Measurements from ENCODE around the gene MPPE1.

Gene MPPE1

DNA sequence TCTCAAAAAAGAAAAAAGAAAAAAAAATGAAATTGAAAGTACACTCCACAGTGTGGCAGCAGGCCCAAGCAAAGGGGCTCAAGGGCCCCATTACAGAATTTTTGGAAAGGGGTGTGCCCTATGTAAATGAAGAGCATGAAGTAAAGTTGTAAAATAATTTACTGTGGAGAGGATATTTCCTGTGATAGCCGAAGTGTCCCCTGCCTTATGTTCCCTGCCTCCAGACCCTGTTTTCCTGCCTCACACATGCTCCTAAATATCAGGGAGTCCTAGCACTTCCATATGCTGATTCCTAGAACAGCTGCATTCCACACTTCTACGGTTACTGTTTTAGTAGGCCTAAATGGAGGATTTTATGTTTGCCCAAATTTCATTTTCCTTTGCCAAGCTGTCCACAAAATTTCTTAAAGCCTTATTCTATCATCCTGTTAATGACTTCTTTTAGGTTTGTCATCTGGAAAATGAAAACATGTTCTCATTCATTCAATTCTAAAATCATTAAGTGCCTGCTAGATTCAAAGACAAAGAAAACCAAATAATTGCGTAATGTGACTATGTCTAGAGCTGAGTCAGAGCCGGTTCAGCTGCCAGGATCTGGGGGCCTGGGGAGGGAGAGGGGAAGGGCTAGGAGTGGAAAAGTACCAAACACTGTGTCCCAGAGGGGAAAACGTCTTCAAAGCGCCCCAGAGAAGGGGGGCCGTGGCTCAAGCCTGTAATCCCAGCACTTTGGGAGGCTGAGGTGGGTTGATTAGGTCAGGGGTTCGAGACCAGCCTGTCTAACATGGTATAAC is 47.3 kb upstream of the MPPE1 start:
- no peak overlapping the region for H3K4me3 ChIP-seq (ENCODE audit: low read length)
- no peak overlapping the region for H3K9ac ChIP-seq (ENCODE audit: low read length)
- H3K27ac ChIP-seq (ENCODE audit: low read length): no peak overlapping the region
- no peaks in the 10 kb centered on the region for H4K20me1 ChIP-seq (ENCODE audit: insufficient read depth, low read length)
- H3K36me3 ChIP-seq (replicated peaks; ENCODE audit: low read depth, low read length): peaks cover 3% of the 10 kb centered on the region
- no peak overlapping the region for H2AFZ ChIP-seq (ENCODE audit: low read depth, low read length)
- H3K79me2 ChIP-seq (ENCODE audit: low read length): no peaks in the 10 kb centered on the region
- no peaks in the 10 kb centered on the region for H3K4me1 ChIP-seq (ENCODE audit: low read length)
- H3K4me2 ChIP-seq (ENCODE audit: low read length): no peak overlapping the region
- TF ChIP-seq EZH2phosphoT487 (IDR thresholded peaks at IDR 0.05; ENCODE audit: low read depth) (no peak), CTCF (IDR thresholded peaks at IDR 0.05; ENCODE audit: low read depth, low read length) (no peak)
- H3K9me3 ChIP-seq (ENCODE audit: insufficient read depth, low read length): 0 out of 2 replicates have a peak, but pooled peaks cover 8% of the 10 kb centered on the region
- H3K27me3 ChIP-seq (ENCODE audit: low read depth, low read length): no peaks in the 10 kb centered on the region

DNA sequence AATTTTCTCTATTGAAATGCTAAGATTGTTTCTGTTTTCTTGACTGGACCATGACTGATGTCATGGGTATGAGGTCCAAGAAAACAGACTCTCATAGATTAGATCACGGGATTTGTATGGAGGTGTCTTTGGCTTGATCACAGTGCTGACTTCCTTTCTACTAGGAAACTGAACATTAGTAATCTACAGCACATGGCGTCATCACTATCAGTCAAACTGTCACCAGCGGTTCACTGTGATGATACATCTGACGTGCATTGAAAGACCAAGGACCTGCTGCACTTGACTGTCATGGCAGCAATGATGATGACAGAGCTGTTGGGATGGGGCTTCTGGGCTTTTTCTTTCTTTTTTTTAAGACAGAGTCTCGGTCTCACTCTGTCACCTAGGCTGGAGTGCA is 45.0 kb upstream of the MPPE1 start:
- H3K4me3 ChIP-seq (ENCODE audit: low read length): no peak overlapping the region
- no peak overlapping the region for H2AFZ ChIP-seq (ENCODE audit: low read depth, low read length)
- H3K9me3 ChIP-seq (ENCODE audit: insufficient read depth, low read length): 0 out of 2 replicates have a peak, but pooled peaks cover 8% of the 10 kb centered on the region
- H4K20me1 ChIP-seq (ENCODE audit: insufficient read depth, low read length): no peaks in the 10 kb centered on the region
- H3K9ac ChIP-seq (ENCODE audit: low read length): no peak overlapping the region
- no peaks in the 10 kb centered on the region for H3K79me2 ChIP-seq (ENCODE audit: low read length)
- H3K4me1 ChIP-seq (ENCODE audit: low read length): no peaks in the 10 kb centered on the region
- no peak overlapping the region for H3K27ac ChIP-seq (ENCODE audit: low read length)
- no peak overlapping the region for H3K4me2 ChIP-seq (ENCODE audit: low read length)
- TF ChIP-seq CTCF (IDR thresholded peaks at IDR 0.05; ENCODE audit: low read depth, low read length) (no peak), EZH2phosphoT487 (IDR thresholded peaks at IDR 0.05; ENCODE audit: low read depth) (no peak)
- no peaks in the 10 kb centered on the region for H3K27me3 ChIP-seq (ENCODE audit: low read depth, low read length)
- peaks cover 3% of the 10 kb centered on the region for H3K36me3 ChIP-seq (replicated peaks; ENCODE audit: low read depth, low read length)

- Histone ChIP-seq H3K79me2 (ENCODE audit: low read length) (no peaks in the 10 kb centered on the region), H4K20me1 (ENCODE audit: insufficient read depth, low read length) (no peaks in the 10 kb centered on the region), H3K27me3 (ENCODE audit: low read depth, low read length) (no peaks in the 10 kb centered on the region), H3K27ac (ENCODE audit: low read length) (no peak overlapping the region), H3K4me3 (ENCODE audit: low read length) (no peak overlapping the region), H3K4me2 (ENCODE audit: low read length) (no peak overlapping the region), H3K4me1 (ENCODE audit: low read length) (no peaks in the 10 kb centered on the region), H3K36me3 (replicated peaks; ENCODE audit: low read depth, low read length) (no peaks in the 10 kb centered on the region), H3K9ac (ENCODE audit: low read length) (no peak overlapping the region), H3K9me3 (ENCODE audit: insufficient read depth, low read length) (no peaks in the 10 kb centered on the region), H2AFZ (ENCODE audit: low read depth, low read length) (no peak overlapping the region)
- TF ChIP-seq CTCF (IDR thresholded peaks at IDR 0.05; ENCODE audit: low read depth, low read length) (no peak), EZH2phosphoT487 (IDR thresholded peaks at IDR 0.05; ENCODE audit: low read depth) (no peak)
Measured at GRCh38 chr18:11951390-11951851, 43.3 kb upstream of the MPPE1 start.

GRCh38 chr18:11950824-11951223 is 42.7 kb upstream of the MPPE1 start:
- H3K4me2 ChIP-seq (ENCODE audit: low read length): no peak overlapping the region

More at GRCh38 chr18:11950824-11951223, 42.7 kb upstream of the MPPE1 start:
- Histone ChIP-seq H2AFZ (ENCODE audit: low read depth, low read length) (no peak overlapping the region), H3K4me3 (ENCODE audit: low read length) (no peak overlapping the region), H3K9me3 (ENCODE audit: insufficient read depth, low read length) (no peaks in the 10 kb centered on the region), H3K27me3 (ENCODE audit: low read depth, low read length) (no peaks in the 10 kb centered on the region), H3K9ac (ENCODE audit: low read length) (no peak overlapping the region), H4K20me1 (ENCODE audit: insufficient read depth, low read length) (no peaks in the 10 kb centered on the region), H3K36me3 (replicated peaks; ENCODE audit: low read depth, low read length) (no peaks in the 10 kb centered on the region), H3K4me1 (ENCODE audit: low read length) (no peaks in the 10 kb centered on the region), H3K79me2 (ENCODE audit: low read length) (no peaks in the 10 kb centered on the region), H3K27ac (ENCODE audit: low read length) (no peak overlapping the region)
- TF ChIP-seq CTCF (IDR thresholded peaks at IDR 0.05; ENCODE audit: low read depth, low read length) (no peak), EZH2phosphoT487 (IDR thresholded peaks at IDR 0.05; ENCODE audit: low read depth) (no peak)

Measured in OCI-LY3 (cell line).